Measurements from ENCODE around the gene PPP1R14C.

PPP1R14C gene

GRCh38 chr6:150297327-150298029, 154.6 kb downstream of the PPP1R14C start:
- DNase-seq (ENCODE audit: low spot score) = no peak

GRCh38 chr6:150298030-150298380, 155.2 kb downstream of the PPP1R14C start:
- no peak for DNase-seq (ENCODE audit: low spot score)

DNA sequence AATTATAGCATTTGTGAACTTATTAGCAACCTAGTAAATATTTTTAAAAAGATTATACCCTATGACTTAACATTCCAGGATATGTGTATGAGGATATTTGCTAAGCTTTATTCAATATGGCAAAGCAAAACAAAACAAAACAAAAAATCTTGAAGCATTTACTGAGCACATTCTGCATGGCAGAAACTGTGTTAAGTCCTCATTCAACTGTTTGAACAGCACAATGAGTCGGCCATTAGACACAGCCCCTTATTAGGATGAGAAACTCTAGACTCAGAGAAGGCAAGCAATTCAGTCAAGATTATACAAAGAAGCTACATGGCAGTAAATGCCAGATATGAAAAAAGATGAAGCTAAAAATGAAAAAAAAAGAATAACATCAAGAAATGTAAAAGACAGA, 155.8 kb downstream of the PPP1R14C start:
- no peak for DNase-seq (ENCODE audit: low spot score)

Data from hepatic stellate cell (primary cell).